HepG2 (cell line): ENCODE results near the gene ARHGEF10L. TPM values are rescaled to one million over a fixed set of nuclear protein-coding genes. Genes with fewer than 3 reads are reported as not detected.

ENCODE experiments used
- ATAC-seq: fragments of 200-7000 bp; cut with Tn5 transposase; 3 replicates; pipeline ENCODE4 v1.9.1; 2020; ENCODE audit warnings: mild to moderate bottlenecking, moderate library complexity
- BruUV-seq: library from RNA; stranded (reverse); fragments of 400-500 nt; replicated peaks from 2 replicates; lab custom pipeline; 2021; lab: Mats Ljungman, UMichigan
- CTCF ChIA-PET: fragments of 300-600 bp; formaldehyde crosslinking; extraction: SDS; loops from one replicate; lab custom pipeline; 2021; ENCODE audit warnings: low total read pairs, inconsistent platforms, low intra/inter-chr PET ratio; lab: Yijun Ruan, JAX
- POLR2A ChIA-PET: fragments of 350-600 bp; sonication (Branson Sonifier 250); formaldehyde crosslinking; loops from one replicate; lab custom pipeline; 2020; ENCODE audit warnings: antibody characterized with exemption, inconsistent platforms; lab: Yijun Ruan, JAX
- DNase-seq: peaks from one replicate; pipeline ENCODE4 v3.0.0-alpha.2; 2015; ENCODE audit warnings: low spot score
- FAIRE-seq: peaks from 3 replicates; lab custom pipeline; 2011; peaks lifted over from hg19 to GRCh38; lab: Jason Lieb, UNC
- H2AFZ ChIP-seq: one replicate; pipeline ENCODE4 v1.6.1; 2011; ENCODE audit warnings: low read length, inconsistent platforms
- H3K27ac ChIP-seq: fragments of 300-600 bp; 3 replicates; pipeline ENCODE4 v1.8.0; 2011; ENCODE audit warnings: mixed run types, mild to moderate bottlenecking, mixed read lengths, low read length, inconsistent platforms; ENCODE audit not compliant: insufficient read depth; ENCODE audit errors: extremely low read length
- H3K27me3 ChIP-seq, 2 experiments: fragments of 200-600 bp in 1 of 2; 2 replicates in 1 of 2; 3 replicates in 1 of 2; pipeline versions ENCODE4 v1.6.0 to v1.8.0; 2011; ENCODE audit warnings: low read length in 2 of 2, mild to moderate bottlenecking in 2 of 2, moderate library complexity in 2 of 2, inconsistent platforms in 1 of 2; ENCODE audit not compliant: insufficient read depth in 2 of 2, control insufficient read depth in 1 of 2
- H3K36me3 ChIP-seq, 2 experiments: fragments of 200-600 bp in 1 of 2; replicated peaks in 1 of 2; 2 replicates in 1 of 2; 3 replicates in 1 of 2; pipeline versions ENCODE4 v1.5.1 to v1.8.0; 2011; ENCODE audit warnings: low read length in 2 of 2, inconsistent platforms in 1 of 2; ENCODE audit not compliant: insufficient read depth in 2 of 2, control insufficient read depth in 1 of 2
- H3K4me1 ChIP-seq: 2 replicates; pipeline ENCODE4 v1.5.1; 2012; ENCODE audit warnings: low read length, inconsistent platforms; ENCODE audit not compliant: insufficient read depth
- H3K4me2 ChIP-seq: 2 replicates; pipeline ENCODE4 v1.6.0; 2011; ENCODE audit warnings: low read depth, low read length, inconsistent platforms
- H3K4me3 ChIP-seq, 3 experiments: fragments of 200-600 bp in 1 of 3; sonication (generic), shearing (Covaris generic) in 1 of 3; replicated peaks in 1 of 3; 2 replicates each; pipeline ENCODE4 v1.5.1; 2011 to 2016; ENCODE audit warnings: low read length in 3 of 3, inconsistent platforms in 2 of 3, low read depth in 2 of 3, mild to moderate bottlenecking in 2 of 3, control low read depth in 1 of 3, mixed read lengths in 1 of 3; ENCODE audit not compliant: insufficient read depth in 1 of 3
- H3K79me2 ChIP-seq: one replicate; pipeline ENCODE4 v1.6.1; 2011; ENCODE audit warnings: low read length, inconsistent platforms; ENCODE audit not compliant: insufficient read depth
- H3K9ac ChIP-seq: 2 replicates; pipeline ENCODE4 v1.6.0; 2011; ENCODE audit warnings: mild to moderate bottlenecking, low read depth, low read length, inconsistent platforms; ENCODE audit not compliant: insufficient read depth
- H3K9me3 ChIP-seq: 2 replicates; pipeline ENCODE4 v1.5.1; 2012; ENCODE audit warnings: mild to moderate bottlenecking, low read length
- H4K20me1 ChIP-seq: 2 replicates; pipeline ENCODE4 v1.6.0; 2011; ENCODE audit warnings: inconsistent platforms, mild to moderate bottlenecking, low read length, moderate library complexity; ENCODE audit not compliant: insufficient read depth
- HDAC2 ChIP-seq: sonication (generic); formaldehyde crosslinking; IDR thresholded peaks from 2 replicates; pipeline ENCODE4 v1.4.0; 2020; ENCODE audit warnings: missing genetic modification reagents
- KDM2A ChIP-seq: sonication (generic); formaldehyde crosslinking; IDR thresholded peaks from 2 replicates; pipeline ENCODE4 v1.4.0; 2020; ENCODE audit warnings: low read depth, missing genetic modification reagents, borderline replicate concordance
- MAFG ChIP-seq: sonication (generic); formaldehyde crosslinking; IDR thresholded peaks from 2 replicates; pipeline ENCODE4 v1.5.1; 2020; ENCODE audit warnings: mild to moderate bottlenecking, missing genetic modification reagents
- MYPOP ChIP-seq: sonication (generic); formaldehyde crosslinking; IDR thresholded peaks from 2 replicates; pipeline ENCODE4 v1.8.1; 2023; ENCODE audit warnings: mild to moderate bottlenecking, moderate library complexity, missing genetic modification reagents
- NCOR1 ChIP-seq: fragments of 200-600 bp; sonication (generic); IDR thresholded peaks from 2 replicates; pipeline ENCODE4 v1.7.0; 2017; ENCODE audit warnings: antibody characterized with exemption, low read length, borderline replicate concordance
- NFYC ChIP-seq: IDR thresholded peaks from 2 replicates; pipeline ENCODE4 v1.6.1; 2016; ENCODE audit warnings: missing genetic modification reagents, missing compliant biosample characterization
- PTBP1 ChIP-seq: fragments of 200-400 bp; formaldehyde crosslinking; IDR thresholded peaks from 2 replicates; pipeline ENCODE4 v1.6.1; 2018; ENCODE audit warnings: low read length, low read depth; ENCODE audit not compliant: poor library complexity, severe bottlenecking
- ZNF124 ChIP-seq: sonication (generic); formaldehyde crosslinking; IDR thresholded peaks from 2 replicates; pipeline ENCODE4 v1.4.0; 2020; ENCODE audit warnings: missing genetic modification reagents
- ZNF335 ChIP-seq: sonication (generic); formaldehyde crosslinking; IDR thresholded peaks from 2 replicates; pipeline ENCODE4 v1.4.0; 2020; ENCODE audit warnings: missing genetic modification reagents
- ZNF629 ChIP-seq: sonication (generic); formaldehyde crosslinking; conservative IDR thresholded peaks from 2 replicates; pipeline ENCODE4 v1.5.0; 2020; ENCODE audit warnings: missing genetic modification reagents
- whole genome bisulfite sequencing: methylation state at CpG from one replicate; pipeline ENCODE4 v1.1.6; 2017; ENCODE audit warnings: low lambda C conversion rate; 5-methylcytosine and 5-hydroxymethylcytosine counted together
- in situ Hi-C: cut with HindIII; loops from 2 replicates; pipeline ENCODE4 v1.10.0; 2017; ENCODE audit warnings: low pct_unique_long_range_greater_than_20kb; ENCODE audit not compliant: extremely low pct_ligation_motif_present
- intact Hi-C: fragments of 100-400 bp; cut with micrococcal nuclease; formaldehyde crosslinking; loops from one replicate; pipeline ENCODE4 v1.10.0; 2022; ENCODE audit not compliant: unreplicated experiment
- polyA plus RNA-seq, 8 experiments: library from polyadenylated mRNA; depleted of rRNA in 3 of 8; stranded (reverse) in 7 of 8; unstranded in 1 of 8; fragments of >200 nt; fragmentation: Illumina TruSeq in 4 of 8; extraction: Trizol in 4 of 8; gene quantifications; 2 replicates each; pipeline versions ENCODE4 v1.2.1 to v1.2.3, GENCODE V29; 2011 to 2016; ENCODE audit warnings: low read depth in 4 of 8, missing spikeins in 1 of 8, mixed read lengths in 1 of 8; ENCODE audit not compliant: insufficient read depth in 1 of 8
- total RNA-seq, 5 experiments: library from RNA; depleted of rRNA; stranded (reverse); fragments of >200 nt; fragmentation: Illumina TruSeq; extraction: Trizol; gene quantifications; 2 replicates each; pipeline ENCODE4 v1.2.3, GENCODE V29; 2016; ENCODE audit warnings: low read depth in 1 of 5
- TF ChIP-seq, protein P1 (sequence below): sonication (generic); formaldehyde crosslinking; IDR thresholded peaks from 2 replicates; pipeline ENCODE4 v1.5.1; 2020; ENCODE audit warnings: mild to moderate bottlenecking, missing genetic modification reagents, moderate library complexity

Gene ARHGEF10L
- total and polyA plus RNA-seq, 2 of the 13 experiments (the other 11 are each of a cell fraction or from before 2014, with no cell fraction given), result 46.5 to 78.3 TPM

- FAIRE-seq (no peak), DNase-seq (peak; percentile 50)
- CTCF ChIA-PET, result no interaction called here
- H3K79me2 ChIP-seq, result peaks cover 3% of the 10 kb centered on the region
- POLR2A ChIA-PET, result interaction anchor here (0.7 to 2.1 kb wide), 4 partner anchors 31 to 49 kb away, joined by 3 to 10 read pairs (median 4); no protein-coding TSS in a partner anchor
- H3K9ac ChIP-seq, result peak overlapping the region; percentile 49; the same call in 1 of the 2 replicates
- in situ Hi-C loops, result no loop called here
- H3K4me2 ChIP-seq, result peak overlapping the region; percentile 68
- no peaks in the 10 kb centered on the region for H3K9me3 ChIP-seq
- no TSS peak for BruUV-seq
- TF ChIP-seq ZNF629 (CRISPR knock-in tag) (peak; percentile 91), HDAC2 (CRISPR knock-in tag) (peak; percentile 3; the same call in 1 of the 2 replicates), NCOR1 (0 out of 2 replicates have a peak, but pooled peaks have one; percentile 16), ZNF335 (CRISPR knock-in tag) (no peak), MAFG (CRISPR knock-in tag) (no peak), ZNF124 (CRISPR knock-in tag) (no peak), MYPOP (peak; percentile 59; the same call in 1 of the 2 replicates), NFYC (CRISPR knock-in tag) (no peak), KDM2A (CRISPR knock-in tag) (0 out of 2 replicates have a peak, but pooled peaks have one; percentile 2), PTBP1 (no peak)
- TF ChIP-seq, protein P1, sequence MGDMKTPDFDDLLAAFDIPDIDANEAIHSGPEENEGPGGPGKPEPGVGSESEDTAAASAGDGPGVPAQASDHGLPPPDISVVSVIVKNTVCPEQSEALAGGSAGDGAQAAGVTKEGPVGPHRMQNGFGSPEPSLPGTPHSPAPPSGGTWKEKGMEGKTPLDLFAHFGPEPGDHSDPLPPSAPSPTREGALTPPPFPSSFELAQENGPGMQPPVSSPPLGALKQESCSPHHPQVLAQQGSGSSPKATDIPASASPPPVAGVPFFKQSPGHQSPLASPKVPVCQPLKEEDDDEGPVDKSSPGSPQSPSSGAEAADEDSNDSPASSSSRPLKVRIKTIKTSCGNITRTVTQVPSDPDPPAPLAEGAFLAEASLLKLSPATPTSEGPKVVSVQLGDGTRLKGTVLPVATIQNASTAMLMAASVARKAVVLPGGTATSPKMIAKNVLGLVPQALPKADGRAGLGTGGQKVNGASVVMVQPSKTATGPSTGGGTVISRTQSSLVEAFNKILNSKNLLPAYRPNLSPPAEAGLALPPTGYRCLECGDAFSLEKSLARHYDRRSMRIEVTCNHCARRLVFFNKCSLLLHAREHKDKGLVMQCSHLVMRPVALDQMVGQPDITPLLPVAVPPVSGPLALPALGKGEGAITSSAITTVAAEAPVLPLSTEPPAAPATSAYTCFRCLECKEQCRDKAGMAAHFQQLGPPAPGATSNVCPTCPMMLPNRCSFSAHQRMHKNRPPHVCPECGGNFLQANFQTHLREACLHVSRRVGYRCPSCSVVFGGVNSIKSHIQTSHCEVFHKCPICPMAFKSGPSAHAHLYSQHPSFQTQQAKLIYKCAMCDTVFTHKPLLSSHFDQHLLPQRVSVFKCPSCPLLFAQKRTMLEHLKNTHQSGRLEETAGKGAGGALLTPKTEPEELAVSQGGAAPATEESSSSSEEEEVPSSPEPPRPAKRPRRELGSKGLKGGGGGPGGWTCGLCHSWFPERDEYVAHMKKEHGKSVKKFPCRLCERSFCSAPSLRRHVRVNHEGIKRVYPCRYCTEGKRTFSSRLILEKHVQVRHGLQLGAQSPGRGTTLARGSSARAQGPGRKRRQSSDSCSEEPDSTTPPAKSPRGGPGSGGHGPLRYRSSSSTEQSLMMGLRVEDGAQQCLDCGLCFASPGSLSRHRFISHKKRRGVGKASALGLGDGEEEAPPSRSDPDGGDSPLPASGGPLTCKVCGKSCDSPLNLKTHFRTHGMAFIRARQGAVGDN (CRISPR knock-in tag), result no peak
- TF ChIP-seq, all 625 proteins: peak for 5
- 2% methylated on average over 13 of the region's 13 CpGs for WGBS
- peaks cover 49% of the 10 kb centered on the region for H3K4me1 ChIP-seq
- H3K4me3 ChIP-seq, result peak overlapping the region in 2 of 3 experiments; percentile 50 to 70; a peak in 4 of 6 replicates
- no peaks in the 10 kb centered on the region for H3K36me3 ChIP-seq
- intact Hi-C loops, result loop anchor here (2.0 kb wide), 1 partner anchor 44 kb away; no protein-coding TSS in a partner anchor
- H2AFZ ChIP-seq, result no peak overlapping the region
- peaks cover 1 to 15% of the 10 kb centered on the region in 2 experiments; a peak in 2 of 5 replicates for H3K27me3 ChIP-seq
- no peak overlapping the region for H3K27ac ChIP-seq
- peak; percentile 53 for ATAC-seq
- H4K20me1 ChIP-seq, result no peaks in the 10 kb centered on the region
Observed at GRCh38 chr1:17538428-17539117, 925 bp upstream of the ARHGEF10L start.
